Breast epithelium (tissue), 3 donors: ENCODE measurements around the gene ZIC5.

Experiments
- CTCF ChIP-seq, 3 donors: fragments of 450-650 bp; IDR thresholded peaks; one replicate each; pipeline ENCODE4 v1.5.1; 2016 to 2017; ENCODE audit warnings: antibody characterized with exemption in 3 of 3, mild to moderate bottlenecking in 3 of 3, moderate library complexity in 3 of 3
- POLR2A ChIP-seq: fragments of 450-650 bp; IDR thresholded peaks from one replicate; pipeline ENCODE4 v1.6.1; 2016; ENCODE audit warnings: antibody characterized with exemption, mild to moderate bottlenecking, moderate library complexity
- POLR2AphosphoS5 ChIP-seq, 3 donors: sonication (generic); formaldehyde crosslinking; IDR thresholded peaks; one replicate each; pipeline ENCODE4 v1.6.1; 2017; ENCODE audit warnings: antibody characterized with exemption in 3 of 3

GRCh38 chr13:99995589-99996380, 24.2 kb upstream of the ZIC5 start:
- TF ChIP-seq CTCF (IDR thresholded peaks at IDR 0.05) (no peak), POLR2A (no peak), POLR2AphosphoS5 (IDR thresholded peaks at IDR 0.05) (peak; percentile 10 to 59 (median 15))
